Mesothelial cell of epicardium (in vitro differentiated cells): ENCODE measurements around the gene FOXN3. TPM values are rescaled to one million over a fixed set of nuclear protein-coding genes. Genes with fewer than 3 reads are reported as not detected.

Source experiments
- DNase-seq, 2 experiments: peaks; one replicate each; pipeline ENCODE4 v3.0.0; 2021; ENCODE audit warnings: low spot score in 2 of 2; ENCODE audit not compliant: unreplicated experiment in 2 of 2
- H3K27ac Mint-ChIP-seq: 2 replicates; pipeline ENCODE4 v1.8.0; 2021; ENCODE audit warnings: mixed read lengths
- H3K27me3 Mint-ChIP-seq: 2 replicates; pipeline ENCODE4 v1.8.0; 2021; ENCODE audit warnings: low read depth, mixed read lengths
- H3K36me3 Mint-ChIP-seq: 2 replicates; pipeline ENCODE4 v1.8.0; 2021; ENCODE audit warnings: mixed read lengths
- H3K4me1 Mint-ChIP-seq: 2 replicates; pipeline ENCODE4 v1.8.0; 2021; ENCODE audit warnings: mixed read lengths
- H3K4me3 Mint-ChIP-seq: 2 replicates; pipeline ENCODE4 v1.8.0; 2021; ENCODE audit warnings: mild to moderate bottlenecking, moderate library complexity, mixed read lengths
- H3K9me3 Mint-ChIP-seq: 2 replicates; pipeline ENCODE4 v1.8.0; 2021; ENCODE audit warnings: mixed read lengths
- total RNA-seq: library from RNA; stranded (reverse); gene quantifications from 3 replicates; pipeline ENCODE4 v1.2.1, GENCODE V29; 2021
- TF ChIP-seq, protein P1 (sequence below): fragments of 200-600 bp; sonication (generic); IDR thresholded peaks from one replicate; pipeline ENCODE4 v1.5.0; 2021; ENCODE audit warnings: antibody characterized with exemption; ENCODE audit not compliant: unreplicated experiment

Gene FOXN3
- total RNA-seq, 1 donor from 2014 or later = 124 TPM

GRCh38 chr14:89430391-89431236 is 13.6 kb upstream of the FOXN3 start:
- H3K36me3 Mint-ChIP-seq = peaks cover 3% of the 10 kb centered on the region
- DNase-seq = no peak

DNA sequence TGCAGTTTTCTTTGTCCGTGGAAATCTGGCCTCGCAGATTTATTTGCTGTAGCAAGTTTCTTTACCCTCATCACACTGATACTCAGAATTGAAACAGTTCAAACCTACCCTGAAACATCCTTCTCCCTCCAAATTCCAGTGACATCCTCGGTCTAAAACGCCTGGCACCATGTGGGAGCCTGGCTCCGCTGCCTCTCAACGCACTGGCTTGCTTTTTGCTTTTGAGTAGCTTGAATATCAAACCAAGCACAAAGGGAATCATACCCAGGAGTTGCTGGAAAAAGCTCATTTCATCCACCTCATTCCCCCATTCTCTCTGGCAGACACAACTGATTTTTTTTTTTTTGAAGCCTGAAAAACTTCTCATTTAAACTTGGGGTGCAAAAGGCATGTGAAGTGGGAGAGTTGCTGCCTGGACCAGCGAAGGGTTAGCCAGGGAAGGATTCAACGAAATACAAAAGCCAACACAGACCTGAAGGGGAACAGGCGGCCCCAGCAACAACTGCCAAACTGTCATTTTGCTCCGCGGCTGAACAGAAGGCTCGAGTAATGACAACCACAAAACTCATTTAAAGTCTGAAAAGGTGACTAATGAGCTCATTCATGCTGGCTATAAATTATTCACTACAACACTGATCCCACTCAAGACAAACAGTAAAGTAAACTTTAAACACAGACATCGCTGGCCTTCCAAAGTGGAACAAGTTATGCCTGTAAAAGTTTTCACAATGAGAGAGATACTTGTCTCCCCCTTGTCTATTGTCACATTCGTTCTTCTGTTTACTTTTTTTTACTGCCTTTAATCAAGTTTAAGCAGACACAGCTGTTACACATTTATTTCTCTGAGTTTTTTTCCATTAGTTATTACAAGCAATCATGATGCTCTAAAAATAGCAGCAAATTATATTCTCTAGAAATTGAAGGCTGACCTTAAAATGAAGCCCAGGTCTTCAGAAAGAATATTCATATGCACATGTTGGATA is 12.5 kb upstream of the FOXN3 start:
- no peak for DNase-seq
- TF ChIP-seq, protein P1, sequence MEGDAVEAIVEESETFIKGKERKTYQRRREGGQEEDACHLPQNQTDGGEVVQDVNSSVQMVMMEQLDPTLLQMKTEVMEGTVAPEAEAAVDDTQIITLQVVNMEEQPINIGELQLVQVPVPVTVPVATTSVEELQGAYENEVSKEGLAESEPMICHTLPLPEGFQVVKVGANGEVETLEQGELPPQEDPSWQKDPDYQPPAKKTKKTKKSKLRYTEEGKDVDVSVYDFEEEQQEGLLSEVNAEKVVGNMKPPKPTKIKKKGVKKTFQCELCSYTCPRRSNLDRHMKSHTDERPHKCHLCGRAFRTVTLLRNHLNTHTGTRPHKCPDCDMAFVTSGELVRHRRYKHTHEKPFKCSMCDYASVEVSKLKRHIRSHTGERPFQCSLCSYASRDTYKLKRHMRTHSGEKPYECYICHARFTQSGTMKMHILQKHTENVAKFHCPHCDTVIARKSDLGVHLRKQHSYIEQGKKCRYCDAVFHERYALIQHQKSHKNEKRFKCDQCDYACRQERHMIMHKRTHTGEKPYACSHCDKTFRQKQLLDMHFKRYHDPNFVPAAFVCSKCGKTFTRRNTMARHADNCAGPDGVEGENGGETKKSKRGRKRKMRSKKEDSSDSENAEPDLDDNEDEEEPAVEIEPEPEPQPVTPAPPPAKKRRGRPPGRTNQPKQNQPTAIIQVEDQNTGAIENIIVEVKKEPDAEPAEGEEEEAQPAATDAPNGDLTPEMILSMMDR = no peak
- H3K27me3 Mint-ChIP-seq = no peaks in the 10 kb centered on the region
- peak overlapping the region; percentile 91 for H3K27ac Mint-ChIP-seq
- H3K4me3 Mint-ChIP-seq = peak overlapping the region; percentile 45
- peaks cover 53% of the 10 kb centered on the region for H3K4me1 Mint-ChIP-seq
- peaks cover 3% of the 10 kb centered on the region for H3K9me3 Mint-ChIP-seq
- peaks cover 3% of the 10 kb centered on the region for H3K36me3 Mint-ChIP-seq

More at GRCh38 chr14:89430391-89431236, 13.6 kb upstream of the FOXN3 start:
- Mint-ChIP-seq H3K4me3 (no peak overlapping the region), H3K27me3 (no peaks in the 10 kb centered on the region), H3K9me3 (peaks cover 3% of the 10 kb centered on the region), H3K27ac (peak overlapping the region; percentile 91), H3K4me1 (peaks cover 51% of the 10 kb centered on the region)
- TF ChIP-seq, protein P1 = no peak

DNA sequence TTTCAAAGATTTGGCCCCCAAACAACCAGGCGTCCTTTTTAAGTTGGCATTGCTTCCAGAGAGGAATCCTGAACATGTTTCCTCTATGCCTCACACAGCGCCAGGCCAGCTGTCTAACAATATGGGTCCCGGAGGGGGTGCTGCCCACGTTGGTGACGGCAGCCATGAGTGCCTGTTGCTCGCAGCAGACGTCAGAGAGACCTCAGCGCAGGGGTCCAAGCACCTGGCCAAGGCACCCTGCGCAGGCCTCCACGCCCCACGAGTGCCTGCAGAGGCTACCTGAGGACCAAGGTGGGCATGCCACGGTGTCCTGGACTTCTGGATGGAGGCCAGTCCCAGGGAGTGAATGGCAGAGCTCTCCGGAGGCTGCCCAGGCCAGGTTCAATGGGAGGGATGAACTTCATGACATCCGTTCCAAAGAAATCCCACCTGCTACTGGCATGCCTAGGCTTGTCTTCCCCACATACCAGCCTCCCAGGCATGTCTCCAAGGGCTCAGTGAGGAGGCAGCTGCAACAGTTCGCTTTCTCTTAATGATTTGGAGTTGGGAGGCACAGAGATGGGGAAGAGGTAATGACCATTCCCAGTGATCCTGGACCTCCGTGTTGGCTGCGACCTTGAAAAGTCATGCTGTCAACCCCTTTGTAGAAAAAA is 11.6 kb upstream of the FOXN3 start:
- peak overlapping the region; percentile 45 for H3K4me3 Mint-ChIP-seq
- DNase-seq = no peak

DNA sequence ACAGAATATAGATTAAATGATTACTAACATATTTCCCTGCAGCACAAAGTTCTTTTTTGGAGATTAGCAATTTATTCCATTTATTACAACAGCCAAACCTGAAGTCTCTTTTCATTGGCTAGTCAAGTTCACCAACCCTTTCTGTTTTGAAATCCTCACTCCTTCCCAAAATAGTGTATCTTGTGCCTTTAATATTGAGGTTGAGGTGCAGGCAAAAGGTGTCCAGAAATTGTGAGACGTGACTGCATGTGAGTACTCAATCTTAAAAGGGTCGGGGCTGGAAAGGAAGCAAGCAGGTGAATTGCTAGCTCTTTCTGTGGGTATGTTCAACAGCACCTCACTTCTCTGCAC is 11.1 kb upstream of the FOXN3 start:
- TF ChIP-seq, protein P1 = no peak
- Mint-ChIP-seq H3K27ac (peak overlapping the region; percentile 91), H3K9me3 (peaks cover 3% of the 10 kb centered on the region), H3K36me3 (peaks cover 3% of the 10 kb centered on the region), H3K4me1 (peaks cover 66% of the 10 kb centered on the region), H3K4me3 (no peak overlapping the region), H3K27me3 (no peaks in the 10 kb centered on the region)
- no peak for DNase-seq

More for the DNA sequence above, 11.6 kb upstream of the FOXN3 start:
- Mint-ChIP-seq H3K27me3 (no peaks in the 10 kb centered on the region), H3K9me3 (peaks cover 3% of the 10 kb centered on the region), H3K36me3 (peaks cover 3% of the 10 kb centered on the region), H3K4me1 (peaks cover 62% of the 10 kb centered on the region), H3K27ac (peak overlapping the region; percentile 91)
- TF ChIP-seq, protein P1 = no peak

DNA sequence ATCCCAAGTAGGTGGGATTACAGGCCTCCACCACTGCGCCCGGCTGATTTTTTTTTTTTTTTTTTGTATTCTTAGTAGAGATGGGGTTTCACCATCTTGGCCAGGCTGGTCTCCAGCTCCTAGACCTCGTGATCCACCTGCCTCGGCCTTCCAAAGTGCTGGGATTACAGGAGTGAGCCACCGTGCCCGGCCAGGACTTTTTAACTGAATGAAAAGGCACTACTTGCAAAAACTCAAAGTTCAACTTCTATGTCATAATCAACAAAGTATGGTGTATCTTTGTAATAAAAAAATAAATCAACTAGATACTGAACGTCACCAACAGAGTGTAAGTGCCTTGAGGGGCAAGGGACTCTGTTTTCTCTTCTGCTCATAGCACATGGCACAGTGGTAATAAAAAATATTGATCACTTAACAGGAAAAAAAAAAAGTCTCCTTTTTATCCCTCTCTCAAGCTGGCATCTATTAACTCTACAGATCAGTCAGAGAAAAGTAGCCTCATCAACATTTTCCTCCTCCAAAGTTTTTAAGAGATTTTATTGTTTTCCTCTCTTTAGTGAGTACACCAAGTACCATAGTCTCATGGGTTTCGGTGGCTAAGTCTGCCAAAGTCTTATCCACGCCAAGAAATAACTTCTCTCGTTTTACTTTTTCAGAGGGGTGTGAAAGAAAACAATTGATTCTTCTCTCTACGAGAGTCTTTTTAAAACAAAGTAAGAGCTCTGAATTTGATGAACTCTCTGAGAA is 10.6 kb upstream of the FOXN3 start:
- Mint-ChIP-seq H3K4me3 (no peak overlapping the region), H3K27me3 (no peaks in the 10 kb centered on the region), H3K27ac (peak overlapping the region; percentile 91), H3K36me3 (peaks cover 3% of the 10 kb centered on the region), H3K4me1 (peaks cover 71% of the 10 kb centered on the region), H3K9me3 (peaks cover 3% of the 10 kb centered on the region)
- DNase-seq = no peak
- TF ChIP-seq, protein P1 = no peak
